Mucosa of descending colon (tissue), 3 donors: Measurements from ENCODE around the gene ADGRA3. TPM values are rescaled to one million over a fixed set of nuclear protein-coding genes. Genes with fewer than 3 reads are reported as not detected.

ENCODE experiments used
- ATAC-seq: fragments of 200-7000 bp; cut with Tn5 transposase; one replicate; pipeline ENCODE4 v1.9.1; 2020; ENCODE audit warnings: mild to moderate bottlenecking, moderate library complexity
- DNase-seq, 3 donors: peaks; one replicate each; pipeline ENCODE4 v3.0.0-alpha.2; 2020
- H3K36me3 ChIP-seq: fragments of 200-600 bp; one replicate; pipeline ENCODE4 v1.8.0; 2021; ENCODE audit warnings: low read depth, mild to moderate bottlenecking
- H3K4me1 ChIP-seq: fragments of 200-600 bp; one replicate; pipeline ENCODE4 v1.8.0; 2021; ENCODE audit warnings: low read depth, mild to moderate bottlenecking
- H3K4me3 ChIP-seq: fragments of 200-600 bp; one replicate; pipeline ENCODE4 v1.8.0; 2021; ENCODE audit warnings: mild to moderate bottlenecking
- H3K9me3 ChIP-seq: fragments of 200-600 bp; one replicate; pipeline ENCODE4 v1.8.0; 2021; ENCODE audit warnings: mild to moderate bottlenecking
- CTCF ChIP-seq: fragments of 200-600 bp; IDR thresholded peaks from one replicate; pipeline ENCODE4 v1.8.0; 2022; ENCODE audit warnings: antibody characterized with exemption, mild to moderate bottlenecking
- intact Hi-C, 2 donors: fragments of 100-400 bp; cut with DNase I in 1 of 2; cut with micrococcal nuclease in 1 of 2; formaldehyde crosslinking; loops; one replicate each; pipeline versions ENCODE4 v1.11.0 to v1.11.1; 2022; cut with DNase I, micrococcal nuclease
- total RNA-seq, 3 donors: library from RNA; stranded (reverse); fragmentation: NEBNext Ultra II Directional in 2 of 3; extraction: Animal tissue kit (Norgen Biotek cat#: 25700) in 2 of 3; gene quantifications; one replicate each; pipeline versions ENCODE4 v1.2.1 to v1.2.4, GENCODE V29; 2021 to 2023
- donor health status: DM: no; HTN: no; CAD: no; lungs with moderate emphysema.
- donor health status: DM: no; HTN: no; CAD: no.
- donor health status: DM: no; HTN: yes; CAD: no.

The ADGRA3 gene
- total RNA-seq, 3 donors from 2014 or later: 47.0 to 104 (median 73.6) TPM

GRCh38 chr4:22502895-22503814, 12.7 kb downstream of the ADGRA3 start:
- intact Hi-C loops: no loop called here
- no peaks in the 10 kb centered on the region for H3K36me3 ChIP-seq
- no peak for ATAC-seq
- DNase-seq: no peak
- peaks cover 20% of the 10 kb centered on the region for H3K4me1 ChIP-seq
- no peaks in the 10 kb centered on the region for H3K9me3 ChIP-seq
- no peak for TF ChIP-seq CTCF
- no peak overlapping the region for H3K4me3 ChIP-seq

- intact Hi-C loops: no loop called here
- ATAC-seq: no peak
- Histone ChIP-seq H3K4me3 (no peak overlapping the region), H3K9me3 (no peaks in the 10 kb centered on the region), H3K36me3 (no peaks in the 10 kb centered on the region), H3K4me1 (peaks cover 15% of the 10 kb centered on the region)
- no peak for DNase-seq
- no peak for TF ChIP-seq CTCF
Measured at GRCh38 chr4:22501715-22502095, 14.2 kb downstream of the ADGRA3 start.

GRCh38 chr4:22500831-22501714, 14.8 kb downstream of the ADGRA3 start:
- Histone ChIP-seq H3K36me3 (no peaks in the 10 kb centered on the region), H3K4me1 (peaks cover 15% of the 10 kb centered on the region), H3K4me3 (no peak overlapping the region), H3K9me3 (no peaks in the 10 kb centered on the region)
- TF ChIP-seq CTCF: no peak
- DNase-seq: peak in 2 of 3 donors; percentile 54 to 76
- ATAC-seq: peak; percentile 93
- intact Hi-C loops: no loop called here

- ATAC-seq (peak; percentile 80), DNase-seq (peak in 1 of 3 donors; percentile 71)
- Histone ChIP-seq H3K36me3 (no peaks in the 10 kb centered on the region), H3K4me3 (no peak overlapping the region), H3K9me3 (no peaks in the 10 kb centered on the region), H3K4me1 (peaks cover 15% of the 10 kb centered on the region)
- intact Hi-C loops: no loop called here
- no peak for TF ChIP-seq CTCF
Measured at GRCh38 chr4:22500128-22500611, 15.7 kb downstream of the ADGRA3 start.

- ATAC-seq: no peak
- TF ChIP-seq CTCF: no peak
- DNase-seq: no peak
- H3K36me3 ChIP-seq: no peaks in the 10 kb centered on the region
- no peak overlapping the region for H3K4me3 ChIP-seq
- intact Hi-C loops: no loop called here
- H3K4me1 ChIP-seq: peaks cover 17% of the 10 kb centered on the region
- H3K9me3 ChIP-seq: no peaks in the 10 kb centered on the region
Measured at GRCh38 chr4:22498866-22499265, 17.0 kb downstream of the ADGRA3 start.
